Panc1 (cell line): ENCODE measurements around the gene DLG5. TPM values are rescaled to one million over a fixed set of nuclear protein-coding genes. Genes with fewer than 3 reads are reported as not detected.

ENCODE experiments used
- ATAC-seq: fragments of 200-7000 bp; cut with Tn5 transposase; 2 replicates; pipeline ENCODE4 v1.9.1; 2020; ENCODE audit warnings: mild to moderate bottlenecking, moderate library complexity
- BruUV-seq: library from RNA; stranded (reverse); fragments of 400-500 nt; replicated peaks from 2 replicates; lab custom pipeline; 2021; lab: Mats Ljungman, UMichigan
- CTCF ChIA-PET: fragments of 300-600 bp; sonication (Branson Sonifier 250); formaldehyde crosslinking; loops from one replicate; lab custom pipeline; 2022; ENCODE audit warnings: antibody characterized with exemption; lab: Charles Lee
- POLR2A ChIA-PET: fragments of 300-600 bp; sonication (Branson Sonifier 250); formaldehyde crosslinking; loops from one replicate; lab custom pipeline; 2022; ENCODE audit warnings: antibody characterized with exemption; lab: Charles Lee
- DNase-seq: peaks from one replicate; pipeline ENCODE4 v3.0.0-alpha.2; 2010; ENCODE audit warnings: low read depth, low spot score
- H3K27ac ChIP-seq: 2 replicates; pipeline ENCODE4 v1.5.1; 2011; ENCODE audit warnings: mild to moderate bottlenecking, low read length, inconsistent platforms
- H3K27me3 ChIP-seq: fragments of 200-500 bp; sonication (Bioruptor generic); 2 replicates; pipeline ENCODE4 v1.6.0; 2014; ENCODE audit warnings: low read length, inconsistent platforms; ENCODE audit not compliant: control insufficient read depth, insufficient read depth
- H3K36me3 ChIP-seq: fragments of 200-500 bp; sonication (Bioruptor generic); 2 replicates; pipeline ENCODE4 v1.5.1; 2014; ENCODE audit warnings: inconsistent platforms, mild to moderate bottlenecking, low read length, moderate library complexity; ENCODE audit not compliant: control insufficient read depth, insufficient read depth
- H3K4me1 ChIP-seq: 2 replicates; pipeline ENCODE4 v1.5.1; 2011; ENCODE audit warnings: inconsistent platforms, mild to moderate bottlenecking, low read length, moderate library complexity; ENCODE audit not compliant: control insufficient read depth, insufficient read depth
- H3K4me3 ChIP-seq, 2 experiments: 2 replicates each; pipeline ENCODE4 v1.5.1; 2011 to 2012; ENCODE audit warnings: low read depth in 2 of 2, low read length in 2 of 2, mild to moderate bottlenecking in 2 of 2, inconsistent platforms in 1 of 2, moderate library complexity in 1 of 2
- H3K9me3 ChIP-seq: fragments of 200-500 bp; sonication (Bioruptor generic); 2 replicates; pipeline ENCODE4 v1.5.1; 2014; ENCODE audit warnings: low read depth, mild to moderate bottlenecking, inconsistent platforms, low read length, moderate library complexity; ENCODE audit not compliant: control insufficient read depth, insufficient read depth
- CTCF ChIP-seq: fragments of 450-650 bp; IDR thresholded peaks from 2 replicates; pipeline ENCODE4 v1.5.1; 2017; ENCODE audit warnings: mild to moderate bottlenecking
- POLR2AphosphoS5 ChIP-seq: IDR thresholded peaks from 2 replicates; pipeline ENCODE4 v1.6.1; 2012; ENCODE audit warnings: mild to moderate bottlenecking, low read depth, low read length, moderate library complexity
- REST ChIP-seq, 2 experiments: IDR thresholded peaks; 2 replicates each; pipeline ENCODE4 v1.6.1; 2011 to 2012; ENCODE audit warnings: low read depth in 2 of 2, control low read depth in 1 of 2, low read length in 1 of 2, mild to moderate bottlenecking in 1 of 2, moderate library complexity in 1 of 2; ENCODE audit not compliant: insufficient read depth in 1 of 2
- SIN3A ChIP-seq: IDR thresholded peaks from 2 replicates; pipeline ENCODE4 v1.6.1; 2012; ENCODE audit warnings: low read depth, mild to moderate bottlenecking, low read length, moderate library complexity, borderline replicate concordance; ENCODE audit not compliant: insufficient read depth
- TCF7L2 ChIP-seq: IDR thresholded peaks from 2 replicates; pipeline ENCODE4 v1.6.1; 2011; ENCODE audit warnings: mild to moderate bottlenecking, low read depth, low read length, inconsistent platforms
- in situ Hi-C: cut with HindIII; loops from 2 replicates; pipeline ENCODE4 v1.10.0; 2016; ENCODE audit warnings: low sequenced_read_pairs, low pct_unique_long_range_greater_than_20kb
- intact Hi-C: fragments of 100-400 bp; cut with micrococcal nuclease; formaldehyde crosslinking; loops from one replicate; pipeline ENCODE4 v1.10.0; 2022; ENCODE audit not compliant: unreplicated experiment
- total RNA-seq: library from RNA; stranded (reverse); gene quantifications from one replicate; pipeline ENCODE4 v1.2.1, GENCODE V29; 2021; ENCODE audit not compliant: unreplicated experiment

The DLG5 gene
- total RNA-seq, 1 experiment from 2014 or later, result 85.6 TPM

- Histone ChIP-seq H3K27ac (peak overlapping the region; percentile 80), H3K4me1 (peaks cover 23% of the 10 kb centered on the region), H3K27me3 (no peaks in the 10 kb centered on the region), H3K4me3 (peak overlapping the region; percentile 75 to 81), H3K9me3 (no peaks in the 10 kb centered on the region), H3K36me3 (no peaks in the 10 kb centered on the region)
- no peak for TF ChIP-seq SIN3A
- TF ChIP-seq REST (IDR thresholded peaks at IDR 0.05; ENCODE audit: insufficient read depth in 1 of 2, low read depth in 2 of 2, low read length in 1 of 2), result no peak
- no peak for TF ChIP-seq POLR2AphosphoS5
- no peak for TF ChIP-seq CTCF
- no peak for TF ChIP-seq TCF7L2
- no peak for ATAC-seq
- ChIA-PET CTCF (interaction anchor here (0.6 to 0.8 kb wide), 2 partner anchors 19 to 208 kb away, joined by 3 read pairs; no protein-coding TSS in a partner anchor), POLR2A (interaction anchor here (0.6 kb wide), 3 partner anchors 9 to 340 kb away, joined by 3 to 10 read pairs (median 6); no protein-coding TSS in a partner anchor)
- no TSS peak for BruUV-seq
- intact Hi-C loops (no loop called here), in situ Hi-C loops (no loop called here)
- no peak for DNase-seq
Measured at GRCh38 chr10:77927402-77928246, 1.1 kb upstream of the DLG5 start.

- POLR2A ChIA-PET, result interaction anchor here (0.6 kb wide), 1 partner anchor 855 kb away, joined by 3 read pairs; no protein-coding TSS in a partner anchor
Measured at GRCh38 chr10:77925795-77926565, 575 bp downstream of the DLG5 start.

More at GRCh38 chr10:77925795-77926565, 575 bp downstream of the DLG5 start:
- H3K9me3 ChIP-seq, result no peaks in the 10 kb centered on the region
- in situ Hi-C loops, result no loop called here
- DNase-seq, result no peak
- CTCF ChIA-PET, result no interaction called here
- no peaks in the 10 kb centered on the region for H3K27me3 ChIP-seq
- H3K4me1 ChIP-seq, result peaks cover 32% of the 10 kb centered on the region
- 0 out of 2 replicates have a peak, but pooled peaks have one; percentile 40 for TF ChIP-seq SIN3A
- no peak for TF ChIP-seq POLR2AphosphoS5
- TF ChIP-seq TCF7L2, result no peak
- no peak for TF ChIP-seq REST (IDR thresholded peaks at IDR 0.05; ENCODE audit: insufficient read depth in 1 of 2, low read depth in 2 of 2, low read length in 1 of 2)
- no peak for TF ChIP-seq CTCF
- H3K36me3 ChIP-seq, result no peaks in the 10 kb centered on the region
- intact Hi-C loops, result no loop called here
- H3K27ac ChIP-seq, result peak overlapping the region; percentile 84
- no TSS peak for BruUV-seq
- peak overlapping the region; percentile 75 to 81 for H3K4me3 ChIP-seq
- peak; percentile 70 for ATAC-seq
